Measurements from ENCODE around the gene CIDEB. TPM values are rescaled to one million over a fixed set of nuclear protein-coding genes. Genes with fewer than 3 reads are reported as not detected.

The CIDEB gene
- total RNA-seq, 1 experiment from 2014 or later = not detected

DNA sequence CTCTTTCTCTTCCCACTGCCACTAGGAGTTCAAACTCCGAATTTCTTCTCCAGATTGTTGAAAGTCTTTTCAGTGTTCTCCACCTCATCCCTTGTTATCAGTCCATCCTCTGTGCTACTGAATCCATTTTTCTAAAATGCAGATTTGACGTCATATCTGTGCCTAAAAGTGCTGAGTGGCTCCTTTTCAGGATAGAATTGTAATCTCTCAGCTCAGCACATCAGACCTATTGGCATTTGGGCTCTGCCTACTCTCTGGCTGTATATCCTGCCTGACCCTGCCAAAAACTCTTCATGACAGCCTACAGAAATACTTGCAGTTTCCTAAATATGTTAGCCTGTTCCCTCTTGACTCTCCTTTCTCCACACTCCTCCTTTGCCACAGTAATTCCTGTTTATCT is 35.3 kb downstream of the CIDEB start:
- DNase-seq (ENCODE audit: extremely low read depth, low read depth) = no peak

DNA sequence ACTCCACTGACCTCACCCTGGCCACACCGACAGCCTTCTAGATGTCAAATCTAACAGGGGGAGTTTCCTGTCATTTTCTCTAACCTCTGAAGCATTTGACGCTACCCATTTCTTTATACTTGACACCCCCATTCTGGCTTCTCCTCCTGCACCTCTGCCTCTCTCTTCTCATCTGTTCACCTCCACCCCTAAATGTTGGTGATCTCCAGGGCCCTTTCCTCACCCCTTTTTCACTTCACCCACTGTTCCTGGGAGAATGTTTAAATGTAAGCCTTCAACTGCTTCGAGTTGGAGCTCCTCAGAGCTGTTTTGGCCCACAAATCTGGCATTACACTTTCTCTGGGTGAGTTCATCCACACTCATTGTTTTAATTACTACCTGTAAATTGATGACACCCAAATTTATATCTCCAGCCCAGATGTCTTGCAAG is 35.9 kb downstream of the CIDEB start:
- DNase-seq (ENCODE audit: extremely low read depth, low read depth) = no peak

DNA sequence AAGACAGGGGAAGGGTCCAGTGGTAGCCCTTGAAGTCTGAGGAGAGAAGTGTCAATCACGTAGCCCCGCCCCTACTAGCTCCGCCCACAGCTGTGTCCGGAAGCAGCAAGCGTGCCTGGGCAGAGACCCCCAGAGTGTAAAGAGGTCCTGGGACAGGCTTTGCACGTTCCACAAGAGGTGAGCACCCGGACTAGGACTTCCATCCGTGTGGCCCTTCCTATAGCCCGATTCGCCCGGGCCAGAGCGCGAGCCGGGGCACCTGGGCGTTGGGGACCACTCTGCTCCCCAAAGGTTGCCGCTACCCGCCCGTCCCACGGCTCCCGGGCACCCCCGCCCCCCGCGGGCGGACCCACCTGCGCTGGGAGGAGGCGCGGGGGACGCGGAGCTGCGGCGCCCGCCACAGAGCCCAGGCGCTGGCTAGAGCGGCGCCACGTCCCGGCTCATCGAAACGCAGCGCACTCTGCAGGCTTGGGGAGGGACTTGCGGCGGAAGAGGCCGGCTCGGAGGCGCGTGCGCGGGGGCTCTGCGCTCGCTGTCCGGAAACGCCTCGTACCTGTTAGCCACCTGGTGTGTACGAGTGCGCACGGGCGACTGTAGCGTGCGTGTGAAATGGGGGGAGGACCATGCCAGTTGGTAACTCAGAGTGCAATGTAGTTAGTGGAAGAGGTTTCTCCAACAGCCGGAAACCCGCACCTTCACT is 36.5 kb downstream of the CIDEB start, which contains the start of gene RABGGTA:
Gene RABGGTA, minus strand, starts transcription at position 464 of the 700 bp plus-strand sequence. CDS start 482 bp downstream, outside the sequence.
- DNase-seq (ENCODE audit: extremely low read depth, low read depth) = peak; percentile 82

DNA sequence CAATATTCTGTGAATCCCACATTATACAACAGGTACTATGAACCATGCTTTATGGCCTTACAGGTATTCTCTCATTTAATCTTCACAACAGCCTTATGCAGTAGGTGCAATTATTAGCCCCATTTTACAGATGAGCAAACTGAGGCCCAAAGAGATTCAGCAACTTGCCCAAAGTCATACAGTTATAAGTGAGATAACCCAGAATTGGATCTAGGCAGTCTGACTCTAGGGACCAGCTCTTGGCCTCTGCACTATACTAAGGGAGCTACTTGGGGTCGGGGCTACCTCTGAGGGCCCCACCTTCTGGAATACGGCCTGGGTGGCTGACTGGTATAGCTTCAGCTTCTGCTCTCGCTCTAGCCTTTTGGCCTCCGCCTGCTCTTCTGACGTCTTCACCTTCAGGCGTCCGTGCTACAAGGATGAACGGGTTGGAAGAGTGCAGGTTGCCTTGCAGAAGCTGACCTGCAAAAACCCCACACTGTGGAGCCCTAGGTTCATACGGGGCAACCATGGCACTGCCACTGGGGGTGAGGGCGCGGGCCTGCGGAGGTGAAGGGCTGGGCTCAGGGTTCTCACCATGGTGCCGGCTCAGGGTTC is 37.1 kb downstream of the CIDEB start:
- DNase-seq (ENCODE audit: extremely low read depth, low read depth) = no peak

DNA sequence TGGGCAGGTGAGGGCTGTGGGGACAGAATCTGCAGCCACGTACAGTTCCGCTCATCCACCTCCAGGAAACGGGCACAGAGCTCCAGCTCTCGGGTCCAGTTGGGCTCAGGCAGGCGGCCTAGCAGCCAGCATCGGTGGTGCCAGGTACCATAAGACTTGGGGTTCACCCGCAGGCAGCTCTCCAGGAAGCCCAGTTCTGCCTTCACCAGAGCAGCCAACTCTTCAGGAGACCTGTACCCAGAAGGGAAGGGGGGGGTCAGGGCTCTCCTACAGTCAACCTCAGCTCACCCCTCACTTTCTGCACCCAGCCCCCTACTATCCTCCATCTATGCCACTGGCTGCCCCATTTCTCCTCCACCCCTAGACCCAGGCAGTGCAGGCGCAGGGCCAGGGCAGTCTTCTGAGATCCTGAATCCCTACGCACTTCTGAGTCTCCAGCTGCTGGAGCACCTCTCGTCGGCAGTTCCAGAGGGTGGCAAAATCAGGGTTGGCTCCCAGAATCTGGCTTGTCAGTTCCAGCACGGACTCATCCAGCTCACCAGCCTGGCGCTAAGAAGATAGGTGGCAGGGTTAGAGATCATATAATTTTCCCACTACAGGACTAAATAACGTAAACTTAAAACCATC is 37.8 kb downstream of the CIDEB start:
- DNase-seq (ENCODE audit: extremely low read depth, low read depth) = no peak

DNA sequence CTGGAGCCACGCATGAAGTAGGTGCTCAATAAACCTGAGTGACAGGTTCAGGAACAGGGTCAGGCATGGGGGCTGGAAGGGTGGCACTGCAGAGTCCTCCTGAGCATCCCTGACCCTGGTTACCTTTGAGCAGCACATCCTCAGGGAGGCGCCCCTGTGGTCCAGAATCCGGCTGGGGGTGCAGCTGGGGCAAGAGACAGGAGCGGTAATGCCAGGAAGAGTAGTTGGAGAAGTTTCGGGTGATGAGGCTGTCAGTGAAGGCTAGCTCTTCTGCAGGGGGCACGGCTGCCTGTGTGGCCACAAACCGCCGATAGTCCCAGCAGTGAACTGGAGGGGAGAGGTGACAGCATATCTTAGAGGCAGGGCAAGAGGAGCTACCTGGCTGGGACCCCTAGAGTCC is 38.4 kb downstream of the CIDEB start:
- DNase-seq (ENCODE audit: extremely low read depth, low read depth) = no peak

DNA sequence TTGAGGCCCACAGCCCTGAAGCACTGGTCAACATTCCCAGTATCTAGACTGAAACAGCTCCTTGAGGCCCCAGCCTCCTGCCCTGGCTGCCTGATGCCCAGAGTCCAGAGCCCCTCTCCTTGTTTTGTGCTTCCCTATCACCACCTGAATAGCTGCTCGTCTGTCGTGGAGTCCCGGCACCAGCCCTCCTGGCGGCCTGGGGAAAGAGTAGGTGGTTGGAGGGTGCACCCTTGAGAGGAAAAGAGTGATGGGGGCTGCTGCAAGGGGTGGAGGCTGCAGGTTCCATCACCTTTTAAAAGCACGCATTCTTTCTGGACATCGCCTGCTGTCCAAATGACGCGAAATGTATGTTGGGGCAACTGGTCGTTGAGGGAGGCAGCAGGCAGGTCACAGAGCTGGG is 39.6 kb downstream of the CIDEB start:
- DNase-seq (ENCODE audit: extremely low read depth, low read depth) = no peak

DNA sequence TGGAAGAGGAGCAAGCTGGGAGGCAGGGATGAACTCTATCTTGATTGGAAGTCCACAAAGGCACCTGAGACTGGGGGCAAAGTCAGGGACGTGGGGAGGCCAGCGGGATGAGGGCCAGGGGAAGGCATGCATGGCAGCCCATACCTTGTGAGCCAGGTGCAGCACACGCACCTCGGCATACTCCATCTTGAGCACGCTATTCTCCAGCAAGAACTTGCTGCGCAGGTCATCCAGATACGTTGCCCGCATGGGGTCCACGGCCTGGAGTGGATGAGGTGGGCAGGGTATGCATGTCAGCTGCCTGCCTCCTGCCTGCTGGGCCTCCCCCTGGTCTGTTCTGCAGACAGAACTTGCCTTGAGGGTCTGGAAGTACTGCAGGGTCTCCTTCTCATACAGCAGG is 40.3 kb downstream of the CIDEB start:
- no peak for DNase-seq (ENCODE audit: extremely low read depth, low read depth)

DNA sequence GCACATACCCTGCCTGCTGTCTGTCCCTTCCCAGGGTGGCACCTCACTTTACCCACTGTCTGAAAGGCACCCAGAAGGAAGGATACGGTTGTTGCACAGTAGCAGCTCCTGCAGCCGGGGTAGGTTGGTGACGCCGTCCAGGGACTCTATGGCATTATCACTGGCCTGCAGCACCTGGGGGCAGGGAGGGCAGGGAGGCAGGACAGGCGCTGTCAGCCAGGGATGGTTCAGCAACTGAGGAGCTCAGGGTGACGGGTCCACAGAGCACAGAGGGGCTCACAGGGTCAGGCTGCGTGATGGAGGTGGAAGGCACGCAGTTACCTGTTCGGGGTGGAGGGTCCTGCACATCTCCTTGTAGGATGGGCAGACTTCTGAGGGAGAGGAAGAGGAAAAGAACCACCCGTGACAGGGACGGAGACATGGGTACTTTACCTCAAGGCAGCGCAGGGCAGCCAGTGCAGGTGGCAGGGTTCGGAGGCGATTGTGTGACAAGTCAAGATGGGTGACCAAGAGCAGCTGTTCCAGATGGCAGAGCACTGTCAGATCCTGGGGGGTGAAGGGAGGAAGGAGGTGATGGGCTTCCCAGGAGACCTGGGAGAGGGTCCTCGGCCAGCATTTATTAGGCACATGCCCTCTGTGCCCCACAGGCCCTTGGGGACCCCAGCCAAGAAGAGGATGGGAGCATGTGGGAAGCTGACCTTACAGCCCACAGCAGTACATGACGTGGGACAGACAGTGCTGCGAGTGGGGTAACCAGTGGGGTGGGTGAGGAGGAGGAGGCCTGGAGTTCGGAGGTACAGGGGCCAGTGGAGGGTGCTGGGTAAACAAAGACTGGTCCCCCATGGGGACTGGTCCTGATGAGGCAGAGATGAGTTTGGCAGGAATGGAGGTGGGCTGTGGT is 41.2 kb downstream of the CIDEB start:
- no peak for DNase-seq (ENCODE audit: extremely low read depth, low read depth)

DNA sequence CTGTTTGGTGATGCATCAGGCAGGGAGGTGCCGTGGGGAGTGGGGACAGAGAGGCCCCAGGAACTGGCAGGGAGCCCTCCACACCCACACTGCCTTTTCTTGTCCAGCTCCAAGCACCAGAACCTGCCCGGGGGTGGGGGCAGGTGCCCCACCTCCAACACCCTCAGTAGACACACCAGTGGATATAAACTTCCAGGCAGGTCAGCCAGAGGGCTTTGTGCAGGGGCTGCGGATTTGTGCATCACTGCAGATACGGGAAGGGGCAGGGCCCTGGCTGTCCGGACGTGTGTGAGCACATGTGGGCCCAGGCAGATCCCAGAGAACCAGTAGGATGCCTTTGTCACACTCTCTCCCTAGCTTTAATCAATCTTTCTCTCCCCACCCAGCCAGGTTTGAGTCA is 43.5 kb downstream of the CIDEB start:
- no peak for DNase-seq (ENCODE audit: extremely low read depth, low read depth)

DNA sequence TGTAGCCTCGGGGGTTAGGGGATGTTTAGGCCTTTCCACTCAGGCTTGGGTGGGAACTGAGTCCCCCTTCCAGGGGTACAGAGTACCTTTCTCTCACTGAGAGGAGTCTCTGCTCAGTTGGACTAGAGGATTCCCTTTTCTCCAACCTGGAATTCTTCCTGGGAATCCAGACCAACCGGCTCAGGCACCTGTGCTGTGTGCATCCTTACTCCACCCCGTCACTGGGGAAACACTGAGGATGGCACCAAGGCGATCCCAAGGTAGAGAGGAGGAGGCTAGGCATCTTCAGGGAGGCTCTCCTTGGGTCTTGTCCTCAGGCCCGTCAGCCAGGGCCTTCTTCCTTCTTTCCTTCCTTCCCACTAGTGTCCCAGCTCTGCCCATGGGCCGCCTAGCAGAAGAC is 43.9 kb downstream of the CIDEB start:
- no peak for DNase-seq (ENCODE audit: extremely low read depth, low read depth)

DNA sequence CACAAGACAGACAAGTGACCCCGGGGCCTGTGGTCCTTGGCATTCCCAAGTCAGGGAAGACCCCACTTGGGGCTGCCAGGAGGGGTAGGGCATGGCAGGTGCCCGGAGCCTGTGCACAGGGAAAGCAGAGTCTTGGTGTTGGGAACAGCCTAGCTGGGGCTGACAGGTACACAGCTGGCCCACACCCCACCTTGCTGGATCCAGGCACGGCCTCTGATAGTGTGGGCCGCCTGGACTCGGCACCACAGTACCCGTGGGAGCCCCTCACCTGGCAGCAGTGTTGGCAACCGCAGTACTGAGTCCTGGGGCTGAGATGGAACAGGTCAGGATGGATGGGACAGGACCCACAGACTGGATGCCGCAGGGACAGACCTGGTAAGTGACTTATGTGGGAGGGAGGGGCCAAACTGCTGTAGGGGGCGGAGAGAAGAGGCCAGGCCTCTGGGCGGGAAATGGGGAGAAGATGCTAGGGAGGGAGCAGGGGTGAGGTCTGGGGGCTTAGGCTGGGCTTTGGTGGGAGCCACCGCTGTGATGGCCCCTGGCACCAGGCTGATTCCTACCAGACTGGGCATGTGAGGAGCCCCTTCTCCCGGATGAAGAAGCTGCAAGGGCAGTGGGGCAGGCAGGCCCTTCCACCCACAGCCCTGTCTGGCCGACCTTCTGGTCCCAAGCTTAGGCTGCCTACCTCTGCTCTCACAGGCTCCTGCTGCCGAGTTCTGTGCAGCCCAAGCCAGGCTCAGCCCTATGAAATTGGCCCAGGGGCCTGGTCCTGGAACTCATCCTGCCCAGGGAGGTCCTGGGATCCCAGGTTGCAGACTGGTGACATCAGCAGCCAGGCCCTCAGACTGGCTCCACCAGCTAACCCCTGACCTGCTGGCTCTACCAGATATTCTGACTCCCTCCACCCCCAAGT is 44.7 kb downstream of the CIDEB start, which contains the start of gene TGM1:
Gene TGM1, minus strand, starts transcription at position 357 of the 913 bp plus-strand sequence. CDS start 825 bp downstream, outside the sequence.
- no peak for DNase-seq (ENCODE audit: extremely low read depth, low read depth)

DNA sequence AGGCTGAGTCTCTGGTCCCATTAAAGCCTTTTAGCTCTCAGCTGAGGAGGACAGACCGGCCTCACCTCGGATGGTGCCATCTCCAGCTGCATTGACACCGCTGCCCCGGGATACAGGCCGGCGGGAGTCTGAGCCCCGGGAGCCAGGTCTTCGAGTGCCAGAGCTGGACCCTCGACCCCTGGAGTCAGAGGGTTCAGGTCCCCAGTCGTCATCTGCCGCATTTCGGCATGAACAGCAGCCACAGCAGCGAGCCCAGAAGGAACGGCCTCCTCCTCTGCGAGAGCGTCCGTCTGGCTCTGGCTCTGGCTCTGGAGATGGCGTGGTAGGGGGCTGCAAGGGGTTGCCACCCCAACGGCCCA is 45.8 kb downstream of the CIDEB start:
- no peak for DNase-seq (ENCODE audit: extremely low read depth, low read depth)

DNA sequence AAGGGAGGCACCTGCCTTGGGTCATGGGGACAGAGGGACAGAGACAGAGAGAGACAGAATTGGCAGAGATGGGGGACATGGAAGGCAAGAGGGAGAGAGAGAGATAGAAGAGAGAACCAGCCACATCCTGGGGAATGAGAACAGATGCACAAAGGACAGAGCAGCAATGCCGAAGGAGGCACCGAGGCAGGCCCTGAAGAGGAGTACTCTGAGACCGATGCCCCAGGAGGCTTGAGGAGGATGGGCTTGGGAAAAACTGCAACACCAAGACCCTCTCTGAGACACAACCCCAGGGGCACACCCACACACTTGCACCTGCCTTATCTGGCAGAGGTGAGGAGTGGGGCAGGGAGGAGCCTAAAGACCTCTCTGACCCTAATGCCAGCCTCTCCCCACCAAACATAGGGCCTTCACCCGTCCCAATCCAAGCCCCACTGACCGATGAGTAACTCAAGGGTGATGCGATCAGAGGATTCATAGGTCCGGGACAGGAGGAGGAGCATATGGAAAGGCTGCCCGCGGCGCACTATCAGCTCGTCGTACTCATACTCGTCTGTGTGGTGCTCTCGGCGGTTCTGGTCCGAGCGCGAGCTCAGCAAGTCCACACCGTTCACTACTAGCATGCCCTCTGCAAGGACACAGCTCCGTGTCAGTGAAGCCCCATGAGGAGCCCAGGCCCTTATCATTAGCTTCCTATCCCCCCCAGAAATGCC is 46.4 kb downstream of the CIDEB start:
- DNase-seq (ENCODE audit: extremely low read depth, low read depth) = no peak

DNA sequence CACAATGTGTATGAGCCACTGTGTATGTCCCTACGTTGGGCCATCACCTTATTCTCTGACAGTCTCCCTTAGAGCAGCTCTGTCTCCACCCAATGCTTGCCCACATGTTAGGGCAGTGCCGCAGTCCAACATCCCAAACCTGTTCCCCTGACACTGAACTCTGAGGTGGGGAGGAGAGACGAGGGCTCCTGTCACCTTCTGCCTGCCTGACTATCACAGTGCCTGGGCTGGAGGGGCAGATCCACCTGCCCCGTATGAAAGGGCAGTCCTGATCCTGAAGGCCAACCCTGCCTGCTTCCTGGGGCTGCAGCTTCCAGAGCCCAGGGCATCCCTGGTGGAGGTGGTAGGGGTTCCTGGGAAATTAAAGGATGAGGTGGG is 47.0 kb downstream of the CIDEB start:
- DNase-seq (ENCODE audit: extremely low read depth, low read depth) = no peak

DNA sequence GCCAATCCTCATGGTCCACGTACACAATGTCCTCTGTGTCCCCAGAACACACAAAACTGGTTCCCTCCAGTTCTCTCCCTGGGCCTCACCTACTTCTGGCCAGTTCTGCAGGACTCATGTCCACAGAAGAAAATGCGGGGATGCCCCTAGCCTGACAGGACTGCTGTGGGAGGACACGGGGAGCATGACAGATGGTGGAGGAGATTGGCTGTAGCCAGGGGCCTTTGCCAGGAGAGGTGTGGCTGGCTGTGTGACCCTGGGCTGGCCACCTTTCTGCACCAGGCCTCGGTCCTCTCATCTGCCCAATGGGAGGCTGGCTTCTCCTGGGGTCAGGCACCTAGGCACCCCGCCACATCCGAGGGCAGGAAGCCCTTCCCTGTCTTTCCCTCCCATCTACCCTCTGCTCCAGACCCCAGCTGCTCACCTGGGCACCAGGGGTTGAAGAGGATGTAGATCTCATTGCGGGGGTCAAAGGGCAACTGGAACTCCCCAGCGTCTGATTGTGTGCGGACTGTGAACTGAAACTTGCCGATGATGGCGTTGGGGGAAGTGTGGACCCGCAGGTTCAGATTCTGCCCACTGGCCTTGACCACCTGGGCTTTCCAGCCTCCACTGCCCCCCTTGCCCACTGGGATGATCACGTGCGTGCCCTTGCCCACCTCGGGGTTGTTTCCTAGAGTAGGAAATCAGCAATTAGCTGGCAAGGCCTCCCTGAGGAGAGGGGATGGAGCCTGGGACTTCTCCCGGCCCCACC is 47.6 kb downstream of the CIDEB start:
- no peak for DNase-seq (ENCODE audit: extremely low read depth, low read depth)

DNA sequence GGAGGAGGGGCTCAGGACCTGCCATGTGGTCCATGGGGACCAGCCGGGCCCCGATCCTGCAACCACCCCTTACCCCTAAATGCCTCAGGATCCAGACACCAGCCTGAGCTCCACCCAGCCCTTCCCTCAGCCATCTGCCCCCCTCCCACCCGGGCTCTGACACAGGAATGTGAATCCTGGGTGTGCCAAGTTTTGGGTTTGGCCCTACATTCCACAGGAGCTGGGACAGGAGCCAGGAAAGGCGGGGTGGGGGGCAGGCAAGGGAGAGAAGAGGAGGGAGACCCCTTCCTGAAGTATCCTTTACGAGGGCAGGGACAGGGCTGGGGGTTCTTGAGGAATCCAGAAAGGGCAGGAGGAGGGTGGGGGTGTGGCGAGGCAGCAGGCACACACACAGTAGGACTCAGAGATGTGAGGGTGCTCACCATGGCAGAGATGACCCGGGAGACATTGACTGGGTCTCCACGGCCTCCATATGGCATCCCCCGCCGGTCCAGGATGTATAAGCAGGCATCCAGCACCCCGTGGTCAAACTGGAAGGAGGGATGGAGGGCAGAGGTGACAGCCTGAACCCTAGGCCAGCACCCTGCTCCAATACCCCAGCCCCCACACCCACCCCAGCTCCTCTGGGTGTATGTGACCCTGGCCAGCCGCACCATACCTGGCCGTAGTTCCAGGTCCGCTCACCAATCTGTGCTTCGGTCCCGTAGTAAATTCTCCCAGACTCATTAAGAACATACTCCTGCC is 48.3 kb downstream of the CIDEB start:
- DNase-seq (ENCODE audit: extremely low read depth, low read depth) = peak; percentile 56

Measured in NCI-H460 (cell line).